Kidney tubule cell (primary cell): ENCODE results near the gene NPW.
A peak's percentile ranks its signal among the peaks of the same experiment; 100 is the strongest.

Experiments
- DNase-seq: peaks from one replicate; pipeline ENCODE4 v3.0.0-alpha.2; 2018; ENCODE audit warnings: low spot score

NPW gene

GRCh38 chr16:2036200-2036966 lies 16.8 kb downstream of the NPW start:
- DNase-seq, result no peak

GRCh38 chr16:2037115-2037514 lies 17.5 kb downstream of the NPW start:
- DNase-seq, result no peak

- no peak for DNase-seq
These were observed 18.2 kb downstream of the NPW start for GRCh38 chr16:2037647-2038381.

GRCh38 chr16:2038382-2039231 lies 19.0 kb downstream of the NPW start:
- no peak for DNase-seq

- DNase-seq, result no peak
These were observed 19.9 kb downstream of the NPW start for GRCh38 chr16:2039274-2040031.

- DNase-seq, result no peak
These were observed 20.6 kb downstream of the NPW start for GRCh38 chr16:2040041-2040786.

- peak; percentile 63 for DNase-seq
These were observed 21.4 kb downstream of the NPW start for GRCh38 chr16:2040787-2041522.

GRCh38 chr16:2042171-2042985 lies 22.8 kb downstream of the NPW start:
- DNase-seq, result no peak

GRCh38 chr16:2042986-2043666 lies 23.5 kb downstream of the NPW start:
- peak; percentile 69 for DNase-seq

GRCh38 chr16:2043667-2044451 lies 24.3 kb downstream of the NPW start:
- DNase-seq, result peak; percentile 28

- DNase-seq, result no peak
These were observed 25.0 kb downstream of the NPW start for GRCh38 chr16:2044541-2044940.

- no peak for DNase-seq
These were observed 26.6 kb downstream of the NPW start for GRCh38 chr16:2045965-2046892.

- DNase-seq, result no peak
These were observed 27.3 kb downstream of the NPW start for GRCh38 chr16:2046893-2047329.

GRCh38 chr16:2047330-2048115 lies 27.9 kb downstream of the NPW start, which contains the start of the genes NTHL1 and TSC2:
TSS of gene NTHL1 (minus strand) at chr16:2047834. CDS start at chr16:2047823, 11 bp downstream.
TSS of gene TSC2 (plus strand) at chr16:2047985. CDS start at chr16:2048616, 631 bp downstream.
- peak; percentile 96 for DNase-seq

- no peak for DNase-seq
These were observed 28.5 kb downstream of the NPW start for GRCh38 chr16:2048116-2048543.

GRCh38 chr16:2053211-2053610 lies 33.6 kb downstream of the NPW start:
- DNase-seq, result no peak
